ENCODE data around the gene ASB2. TPM values are rescaled to one million over a fixed set of nuclear protein-coding genes. Genes with fewer than 3 reads are reported as not detected.

The ASB2 gene
- total and polyA plus RNA-seq, 2 of the 13 experiments (the other 11 are each of a cell fraction or from before 2014, with no cell fraction given) = 0.82 to 4.1 TPM

DNA sequence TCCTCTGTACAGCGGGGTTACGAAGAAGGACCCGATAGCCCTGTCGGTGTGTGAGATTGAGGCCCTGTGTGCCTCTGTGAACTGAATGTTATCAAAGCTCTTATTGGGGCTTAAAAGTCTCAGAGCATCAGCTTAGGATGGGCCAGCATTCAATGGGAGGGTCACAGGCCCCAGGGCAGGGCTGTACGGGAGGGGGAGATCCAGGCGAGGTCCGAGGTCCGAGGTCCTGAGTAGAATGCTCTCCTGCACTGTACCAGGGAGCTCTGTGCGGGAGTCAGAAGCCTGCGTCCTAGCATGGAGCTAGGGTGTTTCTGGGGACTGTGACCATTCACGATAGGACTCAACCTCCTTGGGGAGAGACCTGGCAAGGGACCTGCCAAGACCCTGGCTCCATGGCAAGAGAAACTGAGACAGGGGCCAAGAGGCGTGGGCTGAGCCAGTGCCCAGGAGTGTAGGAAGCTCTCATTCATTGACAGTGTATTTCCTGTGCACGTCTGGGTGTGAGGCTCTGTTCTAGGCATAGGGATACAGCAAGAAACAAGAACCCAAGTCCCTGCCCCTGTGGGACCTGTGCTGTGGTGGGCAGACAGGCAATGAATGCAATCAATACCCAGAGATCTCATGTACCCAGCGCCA lies 61.2 kb downstream of the ASB2 start (continued):
- TF ChIP-seq, protein P1, sequence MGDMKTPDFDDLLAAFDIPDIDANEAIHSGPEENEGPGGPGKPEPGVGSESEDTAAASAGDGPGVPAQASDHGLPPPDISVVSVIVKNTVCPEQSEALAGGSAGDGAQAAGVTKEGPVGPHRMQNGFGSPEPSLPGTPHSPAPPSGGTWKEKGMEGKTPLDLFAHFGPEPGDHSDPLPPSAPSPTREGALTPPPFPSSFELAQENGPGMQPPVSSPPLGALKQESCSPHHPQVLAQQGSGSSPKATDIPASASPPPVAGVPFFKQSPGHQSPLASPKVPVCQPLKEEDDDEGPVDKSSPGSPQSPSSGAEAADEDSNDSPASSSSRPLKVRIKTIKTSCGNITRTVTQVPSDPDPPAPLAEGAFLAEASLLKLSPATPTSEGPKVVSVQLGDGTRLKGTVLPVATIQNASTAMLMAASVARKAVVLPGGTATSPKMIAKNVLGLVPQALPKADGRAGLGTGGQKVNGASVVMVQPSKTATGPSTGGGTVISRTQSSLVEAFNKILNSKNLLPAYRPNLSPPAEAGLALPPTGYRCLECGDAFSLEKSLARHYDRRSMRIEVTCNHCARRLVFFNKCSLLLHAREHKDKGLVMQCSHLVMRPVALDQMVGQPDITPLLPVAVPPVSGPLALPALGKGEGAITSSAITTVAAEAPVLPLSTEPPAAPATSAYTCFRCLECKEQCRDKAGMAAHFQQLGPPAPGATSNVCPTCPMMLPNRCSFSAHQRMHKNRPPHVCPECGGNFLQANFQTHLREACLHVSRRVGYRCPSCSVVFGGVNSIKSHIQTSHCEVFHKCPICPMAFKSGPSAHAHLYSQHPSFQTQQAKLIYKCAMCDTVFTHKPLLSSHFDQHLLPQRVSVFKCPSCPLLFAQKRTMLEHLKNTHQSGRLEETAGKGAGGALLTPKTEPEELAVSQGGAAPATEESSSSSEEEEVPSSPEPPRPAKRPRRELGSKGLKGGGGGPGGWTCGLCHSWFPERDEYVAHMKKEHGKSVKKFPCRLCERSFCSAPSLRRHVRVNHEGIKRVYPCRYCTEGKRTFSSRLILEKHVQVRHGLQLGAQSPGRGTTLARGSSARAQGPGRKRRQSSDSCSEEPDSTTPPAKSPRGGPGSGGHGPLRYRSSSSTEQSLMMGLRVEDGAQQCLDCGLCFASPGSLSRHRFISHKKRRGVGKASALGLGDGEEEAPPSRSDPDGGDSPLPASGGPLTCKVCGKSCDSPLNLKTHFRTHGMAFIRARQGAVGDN (CRISPR knock-in tag; IDR thresholded peaks at IDR 0.05) = peak; percentile 47

DNA sequence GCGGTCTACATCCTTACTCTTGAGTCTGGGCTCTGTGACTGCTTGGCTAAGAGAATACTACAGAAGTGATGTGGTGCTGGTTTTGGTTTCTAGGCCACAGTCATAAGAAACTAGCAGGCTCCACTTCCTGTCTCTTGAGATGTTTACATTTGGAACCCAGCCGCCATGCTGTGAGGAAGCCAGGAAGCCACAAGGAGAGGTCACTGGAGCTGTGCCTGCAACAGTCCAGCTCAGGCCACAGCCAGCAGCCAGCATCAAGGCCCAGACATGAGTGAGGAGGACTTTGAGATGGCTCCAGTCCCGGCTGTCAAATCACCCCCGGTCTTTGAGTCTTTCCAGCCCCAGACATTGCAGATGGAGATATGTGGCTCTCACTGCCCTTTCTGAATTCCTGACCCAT lies 62.1 kb downstream of the ASB2 start:
- Histone ChIP-seq H2AFZ (ENCODE audit: low read length) (no peak overlapping the region), H3K9me3 (ENCODE audit: low read length) (no peaks in the 10 kb centered on the region), H3K27me3 (ENCODE audit: control insufficient read depth in 1 of 2, insufficient read depth in 2 of 2, low read length in 2 of 2) (no peaks in the 10 kb centered on the region; a peak in 1 of 5 replicates), H3K79me2 (ENCODE audit: insufficient read depth, low read length) (no peaks in the 10 kb centered on the region), H3K36me3 (replicated peaks in 1 of 2; ENCODE audit: control insufficient read depth in 1 of 2, insufficient read depth in 2 of 2, low read length in 2 of 2) (no peaks in the 10 kb centered on the region), H3K27ac (ENCODE audit: extremely low read length, insufficient read depth, low read length) (no peak overlapping the region), H3K4me3 (replicated peaks in 1 of 3; ENCODE audit: insufficient read depth in 1 of 3, low read depth in 2 of 3, low read length in 3 of 3) (no peak overlapping the region), H3K9ac (ENCODE audit: insufficient read depth, low read depth, low read length) (no peak overlapping the region), H4K20me1 (ENCODE audit: insufficient read depth, low read length) (no peaks in the 10 kb centered on the region), H3K4me1 (ENCODE audit: insufficient read depth, low read length) (peaks cover 65% of the 10 kb centered on the region), H3K4me2 (ENCODE audit: low read depth, low read length) (no peak overlapping the region)
- CTCF ChIA-PET (ENCODE audit: low intra/inter-chr PET ratio, low total read pairs) = no interaction called here
- POLR2A ChIA-PET = interaction anchor here (0.6 to 1.6 kb wide), 2 partner anchors 11 to 29 kb away, joined by 4 read pairs; no protein-coding TSS in a partner anchor
- no peak for ATAC-seq
- DNase-seq (ENCODE audit: low spot score) = no peak
- FAIRE-seq = no peak
- in situ Hi-C loops (cut with HindIII; ENCODE audit: extremely low pct_ligation_motif_present, low pct_unique_long_range_greater_than_20kb) = no loop called here
- no TSS peak for BruUV-seq (replicated peaks)
- 92% methylated on average over 3 of the region's 4 CpGs for WGBS (ENCODE audit: low lambda C conversion rate)
- intact Hi-C loops (cut with micrococcal nuclease; ENCODE audit: unreplicated experiment) = no loop called here
- TF ChIP-seq POLR2AphosphoS5 (IDR thresholded peaks at IDR 0.05; ENCODE audit: low read depth, low read length) = no peak
- no peak for TF ChIP-seq KDM2A (CRISPR knock-in tag; IDR thresholded peaks at IDR 0.05; ENCODE audit: borderline replicate concordance, low read depth)
- TF ChIP-seq ELF1 (CRISPR knock-in tag; IDR thresholded peaks at IDR 0.05) = no peak
- TF ChIP-seq, protein P2, sequence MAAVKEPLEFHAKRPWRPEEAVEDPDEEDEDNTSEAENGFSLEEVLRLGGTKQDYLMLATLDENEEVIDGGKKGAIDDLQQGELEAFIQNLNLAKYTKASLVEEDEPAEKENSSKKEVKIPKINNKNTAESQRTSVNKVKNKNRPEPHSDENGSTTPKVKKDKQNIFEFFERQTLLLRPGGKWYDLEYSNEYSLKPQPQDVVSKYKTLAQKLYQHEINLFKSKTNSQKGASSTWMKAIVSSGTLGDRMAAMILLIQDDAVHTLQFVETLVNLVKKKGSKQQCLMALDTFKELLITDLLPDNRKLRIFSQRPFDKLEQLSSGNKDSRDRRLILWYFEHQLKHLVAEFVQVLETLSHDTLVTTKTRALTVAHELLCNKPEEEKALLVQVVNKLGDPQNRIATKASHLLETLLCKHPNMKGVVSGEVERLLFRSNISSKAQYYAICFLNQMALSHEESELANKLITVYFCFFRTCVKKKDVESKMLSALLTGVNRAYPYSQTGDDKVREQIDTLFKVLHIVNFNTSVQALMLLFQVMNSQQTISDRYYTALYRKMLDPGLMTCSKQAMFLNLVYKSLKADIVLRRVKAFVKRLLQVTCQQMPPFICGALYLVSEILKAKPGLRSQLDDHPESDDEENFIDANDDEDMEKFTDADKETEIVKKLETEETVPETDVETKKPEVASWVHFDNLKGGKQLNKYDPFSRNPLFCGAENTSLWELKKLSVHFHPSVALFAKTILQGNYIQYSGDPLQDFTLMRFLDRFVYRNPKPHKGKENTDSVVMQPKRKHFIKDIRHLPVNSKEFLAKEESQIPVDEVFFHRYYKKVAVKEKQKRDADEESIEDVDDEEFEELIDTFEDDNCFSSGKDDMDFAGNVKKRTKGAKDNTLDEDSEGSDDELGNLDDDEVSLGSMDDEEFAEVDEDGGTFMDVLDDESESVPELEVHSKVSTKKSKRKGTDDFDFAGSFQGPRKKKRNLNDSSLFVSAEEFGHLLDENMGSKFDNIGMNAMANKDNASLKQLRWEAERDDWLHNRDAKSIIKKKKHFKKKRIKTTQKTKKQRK (IDR thresholded peaks at IDR 0.05; ENCODE audit: low read length) = no peak
- no peak for TF ChIP-seq SMC3 (IDR thresholded peaks at IDR 0.05; ENCODE audit: low read length)
- TF ChIP-seq, protein P3, sequence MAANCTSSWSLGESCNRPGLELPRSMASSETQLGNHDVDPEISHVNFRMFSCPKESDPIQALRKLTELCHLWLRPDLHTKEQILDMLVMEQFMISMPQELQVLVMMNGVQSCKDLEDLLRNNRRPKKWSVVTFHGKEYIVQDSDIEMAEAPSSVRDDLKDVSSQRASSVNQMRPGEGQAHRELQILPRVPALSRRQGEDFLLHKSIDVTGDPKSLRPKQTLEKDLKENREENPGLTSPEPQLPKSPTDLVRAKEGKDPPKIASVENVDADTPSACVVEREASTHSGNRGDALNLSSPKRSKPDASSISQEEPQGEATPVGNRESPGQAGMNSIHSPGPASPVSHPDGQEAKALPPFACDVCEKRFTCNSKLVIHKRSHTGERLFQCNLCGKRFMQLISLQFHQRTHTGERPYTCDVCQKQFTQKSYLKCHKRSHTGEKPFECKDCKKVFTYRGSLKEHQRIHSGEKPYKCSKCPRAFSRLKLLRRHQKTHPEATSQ (CRISPR knock-in tag; IDR thresholded peaks at IDR 0.05; ENCODE audit: borderline replicate concordance) = no peak
- TF ChIP-seq HHEX (CRISPR knock-in tag; IDR thresholded peaks at IDR 0.05) = no peak
- TF ChIP-seq, protein P4, sequence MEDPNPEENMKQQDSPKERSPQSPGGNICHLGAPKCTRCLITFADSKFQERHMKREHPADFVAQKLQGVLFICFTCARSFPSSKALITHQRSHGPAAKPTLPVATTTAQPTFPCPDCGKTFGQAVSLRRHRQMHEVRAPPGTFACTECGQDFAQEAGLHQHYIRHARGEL (CRISPR knock-in tag; IDR thresholded peaks at IDR 0.05) = no peak
- no peak for TF ChIP-seq MEIS2 (CRISPR knock-in tag; IDR thresholded peaks at IDR 0.05)
- TF ChIP-seq ZNF562 (CRISPR knock-in tag; IDR thresholded peaks at IDR 0.05; ENCODE audit: borderline replicate concordance) = no peak
- TF ChIP-seq, protein P5, sequence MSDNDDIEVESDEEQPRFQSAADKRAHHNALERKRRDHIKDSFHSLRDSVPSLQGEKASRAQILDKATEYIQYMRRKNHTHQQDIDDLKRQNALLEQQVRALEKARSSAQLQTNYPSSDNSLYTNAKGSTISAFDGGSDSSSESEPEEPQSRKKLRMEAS (IDR thresholded peaks at IDR 0.05) = no peak
- TF ChIP-seq PAX8 (CRISPR knock-in tag; IDR thresholded peaks at IDR 0.05; ENCODE audit: borderline replicate concordance) = no peak
